Activated CD8-positive, alpha-beta memory T cell treated with anti-CD3 and anti-CD28 coated beads for 36 hours (primary cell): ENCODE results near the gene RNLS. TPM values are rescaled to one million over a fixed set of nuclear protein-coding genes. Genes with fewer than 3 reads are reported as not detected.

Source experiments
- CTCF ChIA-PET: fragments of 350-600 bp; sonication (Branson Sonifier 250); formaldehyde crosslinking; loops from one replicate; lab custom pipeline; 2021; ENCODE audit warnings: antibody characterized with exemption; lab: Charles Lee
- POLR2A ChIA-PET: fragments of 350-600 bp; sonication (Branson Sonifier 250); formaldehyde crosslinking; loops from one replicate; lab custom pipeline; 2021; ENCODE audit warnings: antibody characterized with exemption; lab: Charles Lee
- total RNA-seq, 2 experiments: library from RNA; stranded (reverse); gene quantifications; one replicate each; pipeline ENCODE4 v1.2.3, GENCODE V29; 2021

RNLS gene
- total RNA-seq, 2 experiments from 2014 or later = 4.3 to 6.2 TPM

- CTCF ChIA-PET = no interaction called here
Measured at GRCh38 chr10:88233870-88234269, 349.2 kb downstream of the RNLS start.

GRCh38 chr10:88232983-88233543 is 350.1 kb downstream of the RNLS start:
- ChIA-PET POLR2A (no interaction called here), CTCF (no interaction called here)

More at GRCh38 chr10:88233870-88234269, 349.2 kb downstream of the RNLS start:
- POLR2A ChIA-PET = no interaction called here

GRCh38 chr10:88232029-88232895 is 350.9 kb downstream of the RNLS start:
- POLR2A ChIA-PET = no interaction called here
- CTCF ChIA-PET = no interaction called here

- ChIA-PET CTCF (no interaction called here), POLR2A (no interaction called here)
Measured at GRCh38 chr10:88230251-88230650, 352.9 kb downstream of the RNLS start.

GRCh38 chr10:88228130-88228529 is 355.0 kb downstream of the RNLS start:
- CTCF ChIA-PET = no interaction called here
- POLR2A ChIA-PET = no interaction called here

GRCh38 chr10:88227342-88228018 is 355.6 kb downstream of the RNLS start:
- CTCF ChIA-PET = no interaction called here

GRCh38 chr10:88226891-88227290 is 356.2 kb downstream of the RNLS start:
- CTCF ChIA-PET = no interaction called here
- POLR2A ChIA-PET = no interaction called here

More at GRCh38 chr10:88227342-88228018, 355.6 kb downstream of the RNLS start:
- POLR2A ChIA-PET = no interaction called here

- ChIA-PET CTCF (no interaction called here), POLR2A (no interaction called here)
Measured at GRCh38 chr10:88226071-88226659, 357.0 kb downstream of the RNLS start.

Other genes with a start within 250 kb of the RNLS start
- not detected for gene LIPJ, start 3.4 kb upstream of the RNLS start, total RNA-seq
- gene LIPF, start 81.1 kb upstream of the RNLS start, total RNA-seq = not detected
- gene LIPK, start 122.9 kb upstream of the RNLS start, total RNA-seq = not detected
- not detected for gene LIPN, start 176.7 kb upstream of the RNLS start, total RNA-seq
- not detected for gene LIPM, start 219.4 kb upstream of the RNLS start, total RNA-seq